SK-N-DZ (cell line): ENCODE measurements around the gene NANOG.
A peak's percentile ranks its signal among the peaks of the same experiment; 100 is the strongest.
"Not testable (repeated sequence)": the region's sequence is repeated elsewhere in the genome, so short reads cannot be mapped to it uniquely, and the experiment has no call there.

Experiments used
- DNase-seq: peaks from one replicate; pipeline ENCODE4 v3.0.0-alpha.2; 2015; ENCODE audit warnings: low spot score

The NANOG gene

GRCh38 chr12:7801460-7801859, 12.3 kb downstream of the NANOG start:
- no peak for DNase-seq

- not testable (repeated sequence) for DNase-seq
Measured at GRCh38 chr12:7806319-7806718, 17.1 kb downstream of the NANOG start.

GRCh38 chr12:7806863-7807487, 17.8 kb downstream of the NANOG start:
- DNase-seq, result peak; percentile 38

DNA sequence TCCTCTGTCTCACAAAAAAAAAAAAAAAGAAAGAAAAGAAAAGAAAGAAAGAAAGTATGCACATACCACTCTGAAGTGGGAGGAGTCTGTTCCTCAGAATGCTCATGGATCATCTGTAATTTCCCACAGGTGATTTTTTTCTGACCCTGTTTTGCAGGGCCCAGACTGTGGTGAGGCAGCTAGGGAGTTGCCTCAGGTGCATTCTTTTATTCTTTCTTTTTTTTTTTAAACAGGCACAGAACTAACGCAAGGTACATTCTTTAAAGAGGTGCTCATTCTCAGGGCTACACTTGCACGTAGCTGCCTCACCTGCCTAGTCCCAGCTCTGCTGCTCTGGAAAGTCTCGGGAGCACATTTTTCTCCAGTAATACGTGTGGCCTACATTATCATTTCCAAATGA, 36.6 kb downstream of the NANOG start:
- not testable (repeated sequence) for DNase-seq

DNA sequence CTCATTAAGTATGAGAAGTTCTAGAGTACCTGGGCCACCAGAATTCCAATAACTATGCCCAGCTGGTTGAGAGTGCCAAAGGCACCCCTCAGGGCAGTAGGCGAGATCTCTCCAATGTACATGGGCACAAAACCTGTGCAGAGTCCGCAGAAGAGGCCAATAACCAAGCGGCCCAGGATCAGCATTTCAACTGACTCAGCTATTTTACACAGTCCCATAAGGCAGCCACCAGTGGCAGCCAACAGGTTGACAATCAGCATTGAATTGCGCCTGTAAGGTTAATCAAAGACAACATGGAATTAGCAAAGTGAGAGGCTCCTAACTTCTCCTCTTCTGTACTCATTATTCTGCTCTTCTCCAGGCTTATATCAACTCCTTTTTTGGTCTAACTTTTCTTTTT, 40.5 kb downstream of the NANOG start:
- DNase-seq, result not testable (repeated sequence)

DNA sequence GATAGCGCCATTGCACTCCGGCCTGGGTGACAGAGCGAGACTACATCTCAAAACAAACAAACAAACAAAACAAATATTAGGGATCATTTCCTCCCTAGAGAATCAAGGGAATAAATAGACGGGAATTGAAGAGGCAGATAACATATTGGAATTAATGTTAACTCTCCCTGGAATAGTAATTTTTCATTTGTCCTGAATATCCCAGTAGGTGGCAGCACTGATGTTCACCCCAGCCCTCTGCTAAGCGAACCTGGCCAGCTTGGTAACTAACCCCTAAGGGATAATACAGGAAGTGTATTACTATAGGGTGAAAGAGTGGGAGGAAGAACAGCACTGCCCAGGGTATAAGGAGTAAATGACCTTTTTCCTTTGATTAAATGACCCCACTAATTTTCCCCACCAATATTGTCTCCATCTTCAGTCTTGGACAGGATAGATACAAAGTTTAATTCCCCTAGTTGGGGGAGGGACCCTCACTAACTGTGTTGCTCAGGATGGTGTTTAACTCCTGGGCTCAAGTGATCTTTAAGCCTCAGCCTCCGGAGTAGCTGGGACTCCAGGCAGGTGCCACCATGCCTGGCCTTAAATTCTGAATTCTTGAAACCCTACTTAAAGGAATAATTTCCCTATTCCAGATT, 43.0 kb downstream of the NANOG start:
- no peak for DNase-seq

DNA sequence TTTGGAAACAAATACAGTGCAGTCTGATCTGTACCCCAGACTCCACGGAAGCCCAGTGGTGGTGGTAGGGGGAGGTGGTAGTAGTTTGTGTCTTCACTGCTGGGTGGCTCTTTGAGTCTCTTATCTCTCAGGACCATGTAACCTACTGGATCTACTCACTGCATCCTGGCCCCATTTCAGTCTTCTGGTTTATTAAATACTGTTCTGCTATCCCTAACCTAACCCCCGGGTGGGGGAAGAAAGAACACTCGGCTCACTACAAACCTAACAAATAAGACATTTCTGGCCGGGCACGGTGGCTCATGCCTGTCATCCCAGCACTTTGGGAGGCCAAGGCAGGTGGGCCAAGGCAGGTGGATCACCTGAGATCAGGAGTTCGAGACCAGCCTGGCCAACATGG, 44.0 kb downstream of the NANOG start:
- DNase-seq, result not testable (repeated sequence)

DNA sequence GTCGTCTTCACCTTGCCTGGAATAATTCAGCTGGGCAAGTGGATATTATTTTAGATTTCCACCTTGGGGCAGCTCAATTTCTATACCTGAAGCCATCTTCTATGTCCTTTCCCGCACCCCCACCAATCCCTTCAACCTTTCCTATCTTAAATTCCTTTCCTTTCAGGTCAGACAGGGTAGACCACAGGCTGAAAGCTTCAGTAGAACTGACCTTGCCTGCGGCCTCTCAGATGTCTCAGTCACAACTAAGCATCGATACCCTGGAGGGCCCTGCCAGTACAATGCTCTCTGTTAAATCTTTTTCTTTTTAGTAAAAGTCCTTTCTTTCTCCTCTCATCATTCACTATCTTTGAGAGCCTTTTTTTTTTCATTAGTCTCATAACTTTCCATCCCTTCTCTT, 44.6 kb downstream of the NANOG start:
- no peak for DNase-seq

GRCh38 chr12:7834701-7835100, 45.5 kb downstream of the NANOG start:
- DNase-seq, result no peak

DNA sequence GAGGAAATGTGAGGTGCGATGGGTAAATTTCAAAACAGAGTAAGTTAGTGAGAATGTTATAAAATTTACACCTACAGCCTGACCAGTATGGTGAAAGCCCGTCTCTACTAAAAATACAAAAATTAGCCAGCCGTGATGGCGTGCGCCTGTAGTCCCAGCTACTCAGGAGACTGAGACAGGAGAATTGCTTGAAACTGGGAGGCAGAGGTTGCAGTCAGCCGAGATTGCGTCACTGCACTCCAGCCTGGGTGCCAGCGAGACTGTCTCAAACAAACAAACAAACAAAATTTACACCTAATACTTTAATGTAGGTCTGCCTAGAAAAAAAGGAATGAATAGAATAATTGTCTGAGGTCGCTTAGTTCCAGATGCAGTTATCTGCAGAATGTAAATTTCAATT, 45.9 kb downstream of the NANOG start:
- no peak for DNase-seq

- no peak for DNase-seq
Measured at GRCh38 chr12:7835766-7836165, 46.6 kb downstream of the NANOG start.

GRCh38 chr12:7837366-7837765, 48.2 kb downstream of the NANOG start:
- DNase-seq, result no peak

DNA sequence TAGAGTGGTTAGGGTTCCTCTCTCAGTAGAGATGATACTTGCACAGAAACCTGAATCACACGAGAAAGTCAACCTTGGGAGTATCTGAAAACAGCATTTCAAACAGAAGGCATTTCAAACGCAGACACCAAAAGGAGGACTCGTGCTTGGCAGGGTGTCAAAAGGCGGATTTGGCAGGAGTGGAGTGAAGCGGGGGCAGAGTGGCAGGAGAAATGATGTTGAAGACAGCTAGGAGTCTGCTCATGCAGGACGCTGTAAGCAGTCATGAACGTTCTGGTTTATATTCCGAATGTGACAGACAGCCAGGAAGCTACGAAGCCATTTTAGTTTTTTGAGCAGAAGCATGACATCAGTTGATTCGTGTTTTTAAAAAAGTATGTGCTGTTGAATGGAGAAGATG, 50.0 kb downstream of the NANOG start:
- DNase-seq, result not testable (repeated sequence)

GRCh38 chr12:7839848-7840247, 50.6 kb downstream of the NANOG start:
- DNase-seq, result not testable (repeated sequence)

DNA sequence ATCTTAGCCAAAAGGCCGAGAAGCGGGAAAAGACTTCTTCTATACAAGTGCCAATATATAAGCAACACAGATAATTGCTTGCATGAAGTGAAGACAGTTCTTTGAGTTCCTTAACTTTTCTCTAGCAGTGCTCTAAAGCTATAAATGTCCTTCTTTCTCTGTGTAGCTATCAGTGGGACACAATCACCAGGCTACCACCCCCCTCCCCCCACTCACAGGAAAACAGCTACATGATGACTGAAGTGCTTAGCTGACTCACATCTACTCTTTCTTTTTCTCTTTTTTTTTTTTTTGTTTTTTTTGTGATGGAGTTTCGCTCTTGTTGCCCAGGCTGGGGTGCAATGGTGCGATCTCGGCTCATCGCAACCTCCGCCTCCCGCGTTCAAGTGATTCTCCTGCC, 53.2 kb downstream of the NANOG start:
- not testable (repeated sequence) for DNase-seq

DNA sequence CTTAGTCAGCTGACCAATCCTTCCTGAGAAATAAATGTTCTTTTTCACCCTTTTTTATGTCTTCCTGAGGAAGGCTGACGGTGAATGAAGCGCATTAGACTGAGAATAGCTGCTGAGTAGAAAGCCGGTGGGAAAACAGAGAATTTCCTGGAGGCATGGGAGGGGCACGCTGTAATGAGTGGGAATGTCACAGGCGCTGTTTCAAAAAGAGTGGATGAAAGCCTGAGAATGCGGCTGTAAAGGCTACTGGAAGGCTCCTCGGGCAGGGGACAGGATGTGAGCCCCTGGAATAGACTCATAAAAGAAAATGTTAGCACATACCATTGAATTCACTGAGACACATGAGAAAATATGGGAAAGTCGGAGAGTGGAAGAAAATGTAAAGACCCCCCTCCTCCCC, 53.9 kb downstream of the NANOG start:
- not testable (repeated sequence) for DNase-seq

DNA sequence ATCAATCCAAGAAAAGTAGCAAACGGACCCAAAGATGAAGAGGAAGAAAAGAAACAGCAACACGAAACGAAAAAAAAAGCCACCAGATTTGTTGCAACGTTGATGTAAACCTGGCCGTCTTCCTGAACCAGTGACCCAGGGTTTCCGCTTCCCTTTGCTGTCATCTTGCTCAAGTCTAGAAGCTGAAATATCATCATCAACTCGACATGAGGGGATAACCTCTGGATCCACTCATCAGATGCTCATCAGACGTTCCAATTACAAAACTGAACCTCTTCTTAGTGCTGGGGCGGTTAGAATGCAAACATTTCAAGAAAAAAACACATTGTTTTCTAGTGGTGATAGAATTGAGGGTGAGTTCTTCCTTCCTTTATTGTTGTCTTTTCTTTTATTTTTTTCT, 54.4 kb downstream of the NANOG start:
- not testable (repeated sequence) for DNase-seq

- no peak for DNase-seq
Measured at GRCh38 chr12:7844116-7844515, 54.9 kb downstream of the NANOG start.

- DNase-seq, result not testable (repeated sequence)
Measured at GRCh38 chr12:7847226-7848097, 58.3 kb downstream of the NANOG start.

DNA sequence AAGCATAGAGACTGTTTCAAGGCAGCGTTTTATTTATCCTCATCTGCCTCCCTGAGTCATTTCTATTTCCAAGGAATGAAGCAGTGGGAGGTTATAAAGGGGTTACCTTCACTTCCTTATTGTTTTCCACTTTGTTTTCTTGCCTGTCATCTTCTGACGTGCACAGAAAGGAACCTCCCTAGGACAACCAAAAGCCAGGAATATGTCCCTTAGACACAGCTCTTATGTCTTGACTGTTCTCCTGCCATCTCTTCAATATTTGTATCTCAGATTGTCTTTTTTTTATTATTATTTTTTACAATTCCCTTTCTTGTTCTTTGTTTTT, 58.9 kb downstream of the NANOG start:
- DNase-seq, result not testable (repeated sequence)
